GM19467 (cell line): ENCODE measurements around the gene PRELID3B.
"Not testable (repeated sequence)": the region's sequence is repeated elsewhere in the genome, so short reads cannot be mapped to it uniquely, and the experiment has no call there.

ENCODE experiments used
- ATAC-seq: cut with Tn5 transposase; IDR thresholded peaks from one replicate; pipeline ENCODE4 v1.9.1; 2021; ENCODE audit warnings: mild to moderate bottlenecking, moderate library complexity; ENCODE audit not compliant: unreplicated experiment

PRELID3B gene

GRCh38 chr20:59026904-59027740 is 15.5 kb downstream of the PRELID3B start:
- ATAC-seq: no peak

DNA sequence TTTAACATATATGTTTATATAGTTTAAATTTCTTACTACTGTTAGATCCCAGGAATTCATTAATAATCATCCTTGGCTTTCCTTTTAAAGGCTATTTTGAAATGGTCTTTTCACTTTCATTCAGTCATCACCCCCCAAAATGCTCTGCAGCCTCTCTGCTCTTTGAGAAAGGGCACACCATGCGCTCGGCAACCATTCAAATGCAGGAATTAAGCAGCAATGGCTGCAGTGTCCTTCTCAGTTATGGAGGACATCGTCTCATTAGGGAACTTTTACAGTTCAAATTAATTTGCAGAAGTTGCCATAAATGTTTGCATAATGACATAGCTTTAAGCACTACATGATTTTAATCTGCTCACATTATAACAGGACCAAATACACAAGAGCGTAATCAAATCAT is 17.1 kb downstream of the PRELID3B start:
- no peak for ATAC-seq

- no peak for ATAC-seq
These were observed 17.5 kb downstream of the PRELID3B start for GRCh38 chr20:59025086-59025485.

GRCh38 chr20:59024111-59024530 is 18.5 kb downstream of the PRELID3B start:
- ATAC-seq: no peak

- ATAC-seq: no peak
These were observed 19.0 kb downstream of the PRELID3B start for GRCh38 chr20:59023616-59024015.

DNA sequence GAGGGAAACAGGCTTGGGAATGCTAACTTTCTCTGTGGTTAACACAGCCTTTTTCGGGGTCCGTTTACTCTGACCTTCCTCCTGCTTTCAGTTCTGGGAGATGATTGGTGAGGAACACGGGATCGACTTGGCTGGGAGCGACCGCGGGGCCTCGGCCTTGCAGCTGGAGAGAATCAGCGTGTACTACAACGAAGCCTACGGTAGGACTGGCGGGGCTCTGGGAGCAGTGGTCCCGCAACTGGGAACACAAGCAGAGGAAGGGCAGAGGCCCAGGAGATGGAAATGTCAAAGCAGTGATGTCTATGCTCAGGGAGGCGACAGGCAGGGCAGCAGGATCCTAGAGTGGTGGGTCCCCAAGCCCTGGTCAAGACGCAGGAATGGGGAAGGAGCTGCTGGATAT is 19.8 kb downstream of the PRELID3B start:
- ATAC-seq: no peak

- no peak for ATAC-seq
These were observed 21.5 kb downstream of the PRELID3B start for GRCh38 chr20:59020938-59021551.

DNA sequence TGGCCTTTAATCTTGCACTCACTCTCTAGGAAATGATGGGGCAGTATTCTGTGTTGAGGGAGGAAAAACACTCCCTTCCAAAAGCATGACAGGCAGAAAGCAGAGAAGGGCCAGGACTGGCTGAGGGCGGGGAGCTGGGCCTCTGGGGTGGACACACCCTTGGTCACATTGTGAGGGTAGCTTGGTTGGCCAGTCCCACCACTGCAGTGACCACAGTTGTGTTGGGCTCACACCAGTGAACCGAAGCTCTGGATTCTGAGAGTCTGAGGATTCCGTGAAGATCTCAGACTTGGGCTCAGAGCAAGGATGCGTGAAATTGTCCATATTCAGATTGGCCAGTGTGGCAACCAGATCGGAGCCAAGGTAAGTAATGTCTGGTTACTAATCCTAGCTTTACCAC is 23.4 kb downstream of the PRELID3B start, which contains the start of gene TUBB1:
TUBB1 (plus strand) TSS at position 213 of the 400 bp plus-strand sequence; CDS start at position 307, 94 bp downstream.
- no peak for ATAC-seq

GRCh38 chr20:59018817-59019216 is 23.8 kb downstream of the PRELID3B start:
- no peak for ATAC-seq

GRCh38 chr20:59017493-59018231 is 24.9 kb downstream of the PRELID3B start:
- no peak for ATAC-seq

DNA sequence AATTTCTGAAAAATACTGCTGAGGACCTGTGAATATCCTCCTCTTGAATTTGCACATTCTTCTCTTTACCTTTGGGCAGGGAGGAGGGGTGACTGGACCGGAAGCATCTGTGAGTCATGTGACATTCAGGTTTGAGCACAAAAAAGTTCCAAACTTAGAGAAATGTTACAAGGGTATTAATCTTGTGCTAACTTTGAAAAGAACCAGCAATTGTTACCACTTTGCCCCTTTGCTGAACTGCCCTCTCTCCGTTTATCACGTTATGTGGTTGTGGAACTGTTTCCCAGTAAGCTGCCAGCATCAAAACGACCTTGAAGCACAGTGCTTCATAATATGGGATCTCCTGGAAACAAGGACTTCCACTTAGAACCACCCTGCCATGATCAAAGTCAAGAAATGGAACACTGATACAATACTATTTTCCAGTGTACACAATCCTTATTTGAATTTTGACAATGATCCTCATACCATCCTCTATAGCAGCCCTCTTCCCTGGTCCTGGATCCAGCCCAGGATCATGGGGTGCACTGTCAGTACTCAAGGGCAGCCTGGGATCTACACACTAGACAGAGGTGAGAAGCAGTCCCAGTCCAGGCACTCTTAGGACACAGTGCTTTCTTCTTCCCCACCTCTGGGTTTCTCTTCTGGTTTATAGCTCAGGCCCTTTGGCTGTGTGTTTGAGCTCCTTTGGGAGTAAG is 25.6 kb downstream of the PRELID3B start:
- ATAC-seq: no peak

DNA sequence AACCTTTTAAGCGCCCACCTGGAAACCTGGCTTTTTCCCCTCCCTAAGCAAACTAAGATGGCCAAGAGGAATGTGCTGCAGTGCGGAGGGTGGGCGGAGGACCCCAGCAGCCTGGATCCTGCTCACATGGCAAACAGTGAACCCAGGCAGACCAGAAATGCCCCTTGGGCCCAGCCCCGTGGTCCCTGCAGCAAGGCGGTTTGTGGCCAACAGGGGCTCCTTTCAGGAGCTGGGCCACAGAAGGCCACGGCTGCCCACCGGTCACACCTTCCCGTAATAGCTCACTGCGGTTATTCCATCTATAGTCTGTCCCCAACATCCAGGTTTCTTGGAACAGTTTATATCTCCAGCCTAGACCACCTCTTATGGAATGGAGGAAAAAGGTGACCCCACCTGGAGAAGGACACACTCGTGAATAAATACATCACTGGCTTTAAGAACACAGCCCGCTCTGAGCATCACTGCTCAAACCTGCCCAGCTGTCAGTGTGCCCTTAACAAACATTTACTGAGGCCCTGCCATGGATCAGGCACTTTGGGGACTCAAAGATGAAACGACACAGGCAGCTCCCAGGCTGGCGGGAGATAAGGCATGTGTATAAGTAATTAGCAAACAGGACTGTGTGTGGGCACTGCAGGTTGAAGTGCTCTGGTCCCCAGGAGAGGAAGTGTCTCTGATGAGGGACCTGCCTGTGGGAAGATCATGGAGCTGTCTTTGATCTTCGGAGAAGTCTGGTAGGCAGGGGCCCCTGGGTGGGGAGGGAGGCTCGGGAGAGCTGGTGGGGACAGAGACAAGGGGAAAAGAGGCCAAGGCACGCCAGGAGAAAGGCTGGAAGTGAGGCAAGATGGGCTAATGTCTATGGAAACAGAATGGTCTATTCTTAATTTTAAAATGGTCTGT is 26.5 kb downstream of the PRELID3B start:
- ATAC-seq: no peak

DNA sequence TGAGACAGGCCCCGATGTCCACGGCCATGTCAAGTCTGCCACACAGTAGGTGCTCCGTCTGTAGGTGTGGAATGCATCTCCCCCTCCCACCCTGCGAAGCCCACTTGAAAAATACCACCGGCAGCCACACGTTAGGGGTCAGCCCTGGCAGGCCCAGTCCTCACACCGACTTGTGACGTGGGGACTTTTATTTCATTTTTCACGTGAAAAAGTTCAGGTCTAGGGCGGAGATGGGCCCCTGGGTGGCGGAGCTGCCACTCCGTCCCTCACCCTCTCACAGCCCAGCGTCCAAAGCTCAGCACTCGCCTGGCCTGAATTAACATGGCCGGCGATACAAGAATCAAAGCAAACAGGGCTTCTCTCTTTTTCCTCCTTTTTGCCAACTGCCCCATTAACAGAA is 27.2 kb downstream of the PRELID3B start:
- no peak for ATAC-seq

- no peak for ATAC-seq
These were observed 27.8 kb downstream of the PRELID3B start for GRCh38 chr20:59014680-59015389.

DNA sequence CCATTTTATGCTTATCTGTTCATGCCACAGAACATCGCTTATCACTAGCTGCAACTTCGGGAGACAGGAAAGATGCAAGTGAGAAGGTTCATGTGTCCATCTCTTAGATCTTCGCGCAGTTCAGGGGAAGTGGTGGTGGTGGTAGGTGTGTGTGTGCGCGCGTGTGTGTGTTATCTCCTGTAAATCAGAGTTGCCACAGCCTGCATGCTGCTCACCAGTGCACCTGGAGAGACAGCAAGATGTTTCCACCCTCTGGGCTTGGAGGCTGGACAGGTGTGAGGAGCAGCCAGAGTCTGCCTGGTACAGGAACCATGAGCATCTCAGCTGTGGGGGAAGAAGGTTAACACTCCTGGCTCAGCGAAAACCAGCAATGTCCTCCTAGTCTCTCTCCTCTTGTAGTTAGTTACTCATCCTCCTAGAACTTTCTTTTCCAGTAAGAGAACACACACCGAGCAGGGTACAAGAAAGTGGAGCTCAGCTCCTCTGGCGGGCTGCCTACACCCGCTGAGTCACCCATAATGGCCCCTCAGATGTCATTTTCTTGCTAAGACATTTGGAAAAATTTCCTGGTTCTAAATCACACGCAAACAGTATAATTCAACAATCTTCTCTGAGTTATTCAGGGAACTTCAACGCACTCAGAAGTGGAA is 28.5 kb downstream of the PRELID3B start:
- ATAC-seq: no peak

- ATAC-seq: no peak
These were observed 29.3 kb downstream of the PRELID3B start for GRCh38 chr20:59013031-59013951.

GRCh38 chr20:59011874-59012157 is 30.8 kb downstream of the PRELID3B start:
- ATAC-seq: not testable (repeated sequence)
